ENCODE measurements around the gene C1orf56.
A peak's percentile ranks its signal among the peaks of the same experiment; 100 is the strongest.

Gene C1orf56

DNA sequence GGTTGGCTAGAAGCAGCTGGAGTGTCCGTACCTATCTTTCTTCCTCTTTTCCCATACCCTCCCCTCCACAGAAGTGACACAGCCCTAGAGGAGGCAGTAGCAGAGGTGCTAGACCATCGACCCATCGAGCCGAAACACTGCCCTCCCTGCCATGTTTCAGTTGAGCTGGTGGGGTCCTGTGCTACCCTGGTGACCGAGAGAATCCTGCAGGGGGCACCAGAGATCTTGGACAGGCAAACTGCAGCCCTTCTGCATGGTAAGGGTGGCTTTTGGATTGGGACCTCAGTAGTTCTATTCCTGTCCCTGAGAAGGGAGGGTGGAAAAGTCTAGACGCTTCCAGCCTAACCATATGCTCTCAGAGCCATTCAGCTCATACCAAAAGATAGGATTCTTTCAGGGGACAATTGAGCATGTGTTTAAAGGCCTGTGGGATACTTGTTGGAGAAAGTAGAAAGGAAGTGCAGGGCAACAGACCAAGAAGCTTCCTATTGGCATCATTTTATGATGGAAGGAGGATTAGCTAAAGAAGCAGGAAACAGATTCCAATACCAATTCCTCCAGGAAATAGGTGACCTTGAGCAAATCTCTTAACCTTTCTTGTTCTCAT, 22.9 kb upstream of the C1orf56 start:
- Histone ChIP-seq H3K9me3 (ENCODE audit: control insufficient read depth, insufficient read depth, low read length) (no peaks in the 10 kb centered on the region), H3K36me3 (ENCODE audit: control insufficient read depth, insufficient read depth, low read length) (peaks cover 11% of the 10 kb centered on the region; the same call in 1 of the 2 replicates), H3K27ac (ENCODE audit: low read length) (no peak overlapping the region), H3K4me3 (ENCODE audit: low read length) (no peak overlapping the region), H3K4me1 (ENCODE audit: control insufficient read depth, insufficient read depth, low read length) (no peaks in the 10 kb centered on the region), H3K27me3 (ENCODE audit: control insufficient read depth, insufficient read depth, low read length) (no peaks in the 10 kb centered on the region)
- peak; percentile 87 for DNase-seq (ENCODE audit: low read depth, low spot score)
- no CpG with 5 or more reads among the region's 6 CpGs for WGBS (ENCODE audit: insufficient coverage, insufficient read length)

DNA sequence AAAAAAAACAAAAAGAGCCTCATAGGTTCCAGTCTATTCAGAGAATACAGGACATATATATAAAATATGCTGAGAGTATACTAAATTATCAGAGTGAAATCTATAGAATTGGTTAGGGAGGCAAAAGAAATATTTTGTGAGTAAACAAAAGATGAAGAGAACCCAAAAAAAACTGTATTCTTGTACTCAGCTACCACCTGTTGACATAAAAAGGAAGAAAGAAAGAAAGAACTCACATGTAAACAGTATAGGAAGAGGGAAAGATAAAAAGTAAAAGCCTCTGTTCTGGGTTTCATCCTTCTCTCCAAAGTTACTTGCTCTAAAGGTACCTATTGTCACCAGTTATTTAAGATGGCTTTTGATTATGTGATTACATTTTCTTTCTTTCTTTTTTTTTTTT, 21.1 kb upstream of the C1orf56 start:
- Histone ChIP-seq H3K4me3 (ENCODE audit: low read length) (no peak overlapping the region), H3K36me3 (ENCODE audit: control insufficient read depth, insufficient read depth, low read length) (peaks cover 12% of the 10 kb centered on the region; the same call in 1 of the 2 replicates), H3K9me3 (ENCODE audit: control insufficient read depth, insufficient read depth, low read length) (no peaks in the 10 kb centered on the region), H3K4me1 (ENCODE audit: control insufficient read depth, insufficient read depth, low read length) (no peaks in the 10 kb centered on the region), H3K27me3 (ENCODE audit: control insufficient read depth, insufficient read depth, low read length) (no peaks in the 10 kb centered on the region), H3K27ac (ENCODE audit: low read length) (no peak overlapping the region)
- DNase-seq (ENCODE audit: low read depth, low spot score): no peak

DNA sequence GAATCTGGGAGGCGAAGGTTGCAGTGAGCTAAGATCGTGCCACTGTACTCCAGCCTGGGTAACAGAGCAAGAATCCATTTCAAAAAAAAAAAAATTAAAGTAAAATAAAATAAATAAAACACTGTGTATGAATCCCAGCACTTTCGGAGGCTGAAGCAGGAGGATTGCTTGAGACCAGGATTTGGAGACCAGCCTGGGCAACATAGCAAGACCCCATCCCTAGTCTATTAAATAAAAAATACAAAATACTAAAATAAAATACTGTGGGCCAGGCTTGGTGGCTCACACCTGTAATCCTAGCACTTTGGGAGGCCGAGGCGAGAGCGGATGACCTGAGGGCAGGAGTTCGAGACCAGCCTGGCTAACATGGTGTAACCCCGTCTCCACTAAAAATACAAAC, 15.4 kb upstream of the C1orf56 start:
- H3K27ac ChIP-seq (ENCODE audit: low read length): no peak overlapping the region
- WGBS (ENCODE audit: insufficient coverage, insufficient read length): no CpG with 5 or more reads among the region's 8 CpGs
- no peak for DNase-seq (ENCODE audit: low read depth, low spot score)
- no peaks in the 10 kb centered on the region for H3K27me3 ChIP-seq (ENCODE audit: control insufficient read depth, insufficient read depth, low read length)
- peaks cover 14% of the 10 kb centered on the region; the same call in 1 of the 2 replicates for H3K36me3 ChIP-seq (ENCODE audit: control insufficient read depth, insufficient read depth, low read length)
- peaks cover 5% of the 10 kb centered on the region for H3K4me1 ChIP-seq (ENCODE audit: control insufficient read depth, insufficient read depth, low read length)
- H3K4me3 ChIP-seq (ENCODE audit: low read length): no peak overlapping the region
- H3K9me3 ChIP-seq (ENCODE audit: control insufficient read depth, insufficient read depth, low read length): no peaks in the 10 kb centered on the region

DNA sequence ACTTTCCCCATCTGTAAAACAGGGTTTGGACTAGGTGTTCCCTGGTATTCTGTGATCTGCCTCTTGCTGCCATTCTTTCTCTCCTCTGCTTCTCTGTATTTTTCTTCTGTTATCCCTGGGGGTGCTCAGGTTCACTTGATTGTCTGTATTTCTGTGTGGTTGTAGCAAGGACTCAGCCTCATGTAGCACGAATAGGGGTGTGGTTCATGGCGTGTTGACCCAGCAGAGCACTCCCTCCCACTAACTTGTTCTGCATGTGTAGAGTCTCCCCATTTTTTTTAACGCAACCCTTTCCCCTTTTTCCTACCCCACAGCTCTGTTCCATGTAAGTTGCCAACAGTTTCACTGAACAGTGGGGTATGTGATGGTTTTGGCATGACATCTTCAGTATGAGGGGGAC, 12.4 kb upstream of the C1orf56 start:
- Histone ChIP-seq H3K36me3 (ENCODE audit: control insufficient read depth, insufficient read depth, low read length) (peaks cover 8% of the 10 kb centered on the region; the same call in 1 of the 2 replicates), H3K27me3 (ENCODE audit: control insufficient read depth, insufficient read depth, low read length) (no peaks in the 10 kb centered on the region), H3K4me3 (ENCODE audit: low read length) (no peak overlapping the region), H3K4me1 (ENCODE audit: control insufficient read depth, insufficient read depth, low read length) (peaks cover 6% of the 10 kb centered on the region), H3K9me3 (ENCODE audit: control insufficient read depth, insufficient read depth, low read length) (no peaks in the 10 kb centered on the region), H3K27ac (ENCODE audit: low read length) (no peak overlapping the region)
- DNase-seq (ENCODE audit: low read depth, low spot score): no peak
- WGBS (ENCODE audit: insufficient coverage, insufficient read length): no CpG with 5 or more reads among the region's 3 CpGs

DNA sequence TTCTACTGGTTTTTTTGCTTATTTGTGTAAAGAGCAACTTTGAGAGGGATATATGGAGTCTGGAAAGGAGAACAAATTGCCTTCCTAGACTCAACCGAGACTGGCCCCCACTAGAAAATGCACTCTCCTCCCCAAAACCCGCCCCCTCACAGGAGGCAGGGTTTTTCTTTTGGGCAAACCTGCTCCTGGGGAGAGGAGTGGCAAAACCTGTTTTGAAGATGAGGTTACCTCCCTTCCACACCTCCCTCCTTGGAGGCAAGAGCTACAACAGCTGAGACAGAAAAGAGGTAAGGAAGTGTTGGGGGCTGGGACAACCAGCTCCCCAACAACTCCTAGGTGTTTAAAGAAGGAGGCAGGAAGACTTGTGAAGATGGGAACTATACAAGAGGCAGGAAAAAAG, 11.2 kb upstream of the C1orf56 start, which contains the start of gene BNIPL:
TSS of gene BNIPL (plus strand) at position 231 of the 400 bp plus-strand sequence. CDS start at position 371, 140 bp downstream.
- no CpG with 5 or more reads among the region's 2 CpGs for WGBS (ENCODE audit: insufficient coverage, insufficient read length)
- H3K9me3 ChIP-seq (ENCODE audit: control insufficient read depth, insufficient read depth, low read length): no peaks in the 10 kb centered on the region
- H3K4me1 ChIP-seq (ENCODE audit: control insufficient read depth, insufficient read depth, low read length): peaks cover 6% of the 10 kb centered on the region
- H3K27ac ChIP-seq (ENCODE audit: low read length): no peak within 1 kb of the TSS
- no peak within 1 kb of the TSS for H3K4me3 ChIP-seq (ENCODE audit: low read length)
- H3K27me3 ChIP-seq (ENCODE audit: control insufficient read depth, insufficient read depth, low read length): no peaks in the 10 kb centered on the region
- peaks cover 8% of the 10 kb centered on the region; the same call in 1 of the 2 replicates for H3K36me3 ChIP-seq (ENCODE audit: control insufficient read depth, insufficient read depth, low read length)
- DNase-seq (ENCODE audit: low read depth, low spot score): no peak

DNA sequence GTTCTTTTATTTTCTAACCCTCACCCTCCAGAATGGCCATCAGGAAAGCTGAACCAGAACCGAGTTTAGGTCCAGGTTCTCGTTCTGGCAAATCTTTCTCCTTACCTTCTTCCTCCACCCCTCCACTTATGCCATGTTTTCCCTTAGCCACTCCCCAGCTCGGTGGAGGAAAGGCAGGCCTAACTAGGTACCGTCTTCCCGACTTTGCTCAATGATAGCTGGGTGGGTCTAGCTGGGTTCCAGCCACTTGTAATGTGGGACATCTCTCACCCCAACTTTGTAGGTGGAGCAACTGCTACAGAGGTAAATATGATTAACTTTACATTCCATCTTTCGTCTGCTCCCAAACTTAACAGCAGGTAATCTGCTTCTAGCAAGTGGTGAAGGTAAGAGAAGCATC, 10.5 kb upstream of the C1orf56 start:
- peaks cover 6% of the 10 kb centered on the region for H3K4me1 ChIP-seq (ENCODE audit: control insufficient read depth, insufficient read depth, low read length)
- H3K36me3 ChIP-seq (ENCODE audit: control insufficient read depth, insufficient read depth, low read length): peaks cover 6% of the 10 kb centered on the region; the same call in 1 of the 2 replicates
- no peak for DNase-seq (ENCODE audit: low read depth, low spot score)
- no peaks in the 10 kb centered on the region for H3K27me3 ChIP-seq (ENCODE audit: control insufficient read depth, insufficient read depth, low read length)
- H3K9me3 ChIP-seq (ENCODE audit: control insufficient read depth, insufficient read depth, low read length): no peaks in the 10 kb centered on the region
- no peak overlapping the region for H3K27ac ChIP-seq (ENCODE audit: low read length)
- no CpG with 5 or more reads among the region's 6 CpGs for WGBS (ENCODE audit: insufficient coverage, insufficient read length)
- no peak overlapping the region for H3K4me3 ChIP-seq (ENCODE audit: low read length)

DNA sequence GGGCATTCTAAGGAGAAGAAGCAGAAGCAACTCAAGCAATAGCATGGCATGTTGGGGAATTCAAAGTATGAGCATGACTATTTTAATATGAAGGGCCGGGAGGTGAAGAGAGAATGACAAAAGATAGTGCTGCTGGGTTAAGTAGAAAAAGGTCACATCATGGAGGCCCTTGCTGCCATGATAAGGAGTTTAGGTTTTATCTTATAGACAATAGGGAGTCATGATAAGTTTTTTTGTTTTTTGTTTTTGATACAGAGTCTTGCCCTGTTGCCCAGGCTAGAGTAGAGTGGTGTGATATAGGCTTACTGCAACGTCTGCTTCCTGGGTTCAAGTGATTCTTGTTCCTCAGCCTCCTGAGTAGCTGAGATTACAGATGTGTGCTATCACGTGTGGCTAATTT, 8.0 kb upstream of the C1orf56 start:
- no peak for DNase-seq (ENCODE audit: low read depth, low spot score)
- no CpG with 5 or more reads among the region's 3 CpGs for WGBS (ENCODE audit: insufficient coverage, insufficient read length)
- no peak overlapping the region for H3K27ac ChIP-seq (ENCODE audit: low read length)

DNA sequence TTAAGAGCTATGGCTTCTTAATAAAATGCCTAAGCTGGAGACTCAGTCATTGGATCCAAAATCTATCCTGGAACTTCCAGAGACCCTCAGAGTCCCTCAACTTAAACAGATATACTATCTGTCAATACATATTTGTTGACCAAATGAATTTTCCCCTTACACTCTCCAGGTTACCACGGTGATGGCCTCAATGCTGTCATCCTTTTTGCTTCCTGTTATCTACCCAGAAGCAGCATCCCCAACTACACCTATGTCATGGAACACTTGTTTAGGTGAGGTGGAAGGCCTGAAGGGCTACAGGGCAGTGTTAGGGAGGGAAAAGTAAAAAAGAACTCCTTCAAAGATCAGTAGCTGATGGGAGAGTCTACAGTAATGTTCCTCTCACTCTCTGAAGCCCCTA, 4.4 kb upstream of the C1orf56 start:
- no peaks in the 10 kb centered on the region for H3K36me3 ChIP-seq (ENCODE audit: control insufficient read depth, insufficient read depth, low read length)
- no CpG with 5 or more reads among the region's 1 CpG for WGBS (ENCODE audit: insufficient coverage, insufficient read length)
- no peak for DNase-seq (ENCODE audit: low read depth, low spot score)

More for the DNA sequence above, 8.0 kb upstream of the C1orf56 start:
- H3K4me1 ChIP-seq (ENCODE audit: control insufficient read depth, insufficient read depth, low read length): peaks cover 6% of the 10 kb centered on the region
- no peaks in the 10 kb centered on the region for H3K9me3 ChIP-seq (ENCODE audit: control insufficient read depth, insufficient read depth, low read length)
- no peak overlapping the region for H3K4me3 ChIP-seq (ENCODE audit: low read length)
- no peaks in the 10 kb centered on the region; the same call in 1 of the 2 replicates for H3K36me3 ChIP-seq (ENCODE audit: control insufficient read depth, insufficient read depth, low read length)
- no peaks in the 10 kb centered on the region for H3K27me3 ChIP-seq (ENCODE audit: control insufficient read depth, insufficient read depth, low read length)

DNA sequence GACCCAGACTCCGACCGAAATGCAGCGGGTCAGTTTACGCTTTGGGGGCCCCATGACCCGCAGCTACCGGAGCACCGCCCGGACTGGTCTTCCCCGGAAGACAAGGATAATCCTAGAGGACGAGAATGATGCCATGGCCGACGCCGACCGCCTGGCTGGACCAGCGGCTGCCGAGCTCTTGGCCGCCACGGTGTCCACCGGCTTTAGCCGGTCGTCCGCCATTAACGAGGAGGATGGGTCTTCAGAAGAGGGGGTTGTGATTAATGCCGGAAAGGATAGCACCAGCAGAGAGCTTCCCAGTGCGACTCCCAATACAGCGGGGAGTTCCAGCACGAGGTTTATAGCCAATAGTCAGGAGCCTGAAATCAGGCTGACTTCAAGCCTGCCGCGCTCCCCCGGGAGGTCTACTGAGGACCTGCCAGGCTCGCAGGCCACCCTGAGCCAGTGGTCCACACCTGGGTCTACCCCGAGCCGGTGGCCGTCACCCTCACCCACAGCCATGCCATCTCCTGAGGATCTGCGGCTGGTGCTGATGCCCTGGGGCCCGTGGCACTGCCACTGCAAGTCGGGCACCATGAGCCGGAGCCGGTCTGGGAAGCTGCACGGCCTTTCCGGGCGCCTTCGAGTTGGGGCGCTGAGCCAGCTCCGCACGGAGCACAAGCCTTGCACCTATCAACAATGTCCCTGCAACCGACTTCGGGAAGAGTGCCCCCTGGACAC, 534 bp downstream of the C1orf56 start:
- peaks cover 5% of the 10 kb centered on the region; the same call in 1 of the 2 replicates for H3K36me3 ChIP-seq (ENCODE audit: control insufficient read depth, insufficient read depth, low read length)
- no peak overlapping the region for H3K27ac ChIP-seq (ENCODE audit: low read length)
- no peaks in the 10 kb centered on the region for H3K4me1 ChIP-seq (ENCODE audit: control insufficient read depth, insufficient read depth, low read length)
- no peaks in the 10 kb centered on the region for H3K9me3 ChIP-seq (ENCODE audit: control insufficient read depth, insufficient read depth, low read length)
- DNase-seq (ENCODE audit: low read depth, low spot score): no peak
- H3K27me3 ChIP-seq (ENCODE audit: control insufficient read depth, insufficient read depth, low read length): no peaks in the 10 kb centered on the region
- WGBS (ENCODE audit: insufficient coverage, insufficient read length): no CpG with 5 or more reads among the region's 48 CpGs
- peak overlapping the region; percentile 73; the same call in 1 of the 2 replicates for H3K4me3 ChIP-seq (ENCODE audit: low read length)

More for the DNA sequence above, 4.4 kb upstream of the C1orf56 start:
- no peaks in the 10 kb centered on the region for H3K27me3 ChIP-seq (ENCODE audit: control insufficient read depth, insufficient read depth, low read length)
- no peak overlapping the region for H3K4me3 ChIP-seq (ENCODE audit: low read length)
- peaks cover 2% of the 10 kb centered on the region; the same call in 1 of the 2 replicates for H3K4me1 ChIP-seq (ENCODE audit: control insufficient read depth, insufficient read depth, low read length)
- H3K9me3 ChIP-seq (ENCODE audit: control insufficient read depth, insufficient read depth, low read length): no peaks in the 10 kb centered on the region
- no peak overlapping the region for H3K27ac ChIP-seq (ENCODE audit: low read length)

DNA sequence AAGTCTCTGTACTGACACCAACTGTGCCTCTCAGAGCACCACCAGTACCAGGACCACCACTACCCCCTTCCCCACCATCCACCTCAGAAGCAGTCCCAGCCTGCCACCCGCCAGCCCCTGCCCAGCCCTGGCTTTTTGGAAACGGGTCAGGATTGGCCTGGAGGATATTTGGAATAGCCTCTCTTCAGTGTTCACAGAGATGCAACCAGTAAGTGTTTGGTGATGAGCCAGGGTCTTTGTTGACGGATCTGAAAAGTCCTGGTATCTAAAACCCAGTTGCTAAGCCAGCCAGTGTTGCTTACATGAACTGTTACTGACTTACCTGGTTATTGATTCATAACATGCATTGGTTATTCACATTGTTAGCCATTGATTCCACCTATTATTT, 1.1 kb downstream of the C1orf56 start:
- peak; percentile 73 for DNase-seq (ENCODE audit: low read depth, low spot score)
- Histone ChIP-seq H3K4me1 (ENCODE audit: control insufficient read depth, insufficient read depth, low read length) (no peaks in the 10 kb centered on the region), H3K36me3 (ENCODE audit: control insufficient read depth, insufficient read depth, low read length) (peaks cover 5% of the 10 kb centered on the region; the same call in 1 of the 2 replicates), H3K9me3 (ENCODE audit: control insufficient read depth, insufficient read depth, low read length) (no peaks in the 10 kb centered on the region), H3K27ac (ENCODE audit: low read length) (no peak overlapping the region), H3K27me3 (ENCODE audit: control insufficient read depth, insufficient read depth, low read length) (no peaks in the 10 kb centered on the region), H3K4me3 (ENCODE audit: low read length) (peak overlapping the region; percentile 73; the same call in 1 of the 2 replicates)
- no CpG with 5 or more reads among the region's 3 CpGs for WGBS (ENCODE audit: insufficient coverage, insufficient read length)
